HL-60/S4 treated with phorbol 12-myristate 13-acetate at 8.2 ng/mL for 4 days and 3 days (cell line): ENCODE data around the gene MCEE.
"Not testable (repeated sequence)": the region's sequence is repeated elsewhere in the genome, so short reads cannot be mapped to it uniquely, and the experiment has no call there.

Experiments used
- in situ Hi-C: fragments of 300-500 bp; cut with MboI; formaldehyde crosslinking; loops from 2 replicates; pipeline ENCODE4 v1.15.0; 2022; ENCODE audit warnings: low sequenced_read_pairs

Gene MCEE

DNA sequence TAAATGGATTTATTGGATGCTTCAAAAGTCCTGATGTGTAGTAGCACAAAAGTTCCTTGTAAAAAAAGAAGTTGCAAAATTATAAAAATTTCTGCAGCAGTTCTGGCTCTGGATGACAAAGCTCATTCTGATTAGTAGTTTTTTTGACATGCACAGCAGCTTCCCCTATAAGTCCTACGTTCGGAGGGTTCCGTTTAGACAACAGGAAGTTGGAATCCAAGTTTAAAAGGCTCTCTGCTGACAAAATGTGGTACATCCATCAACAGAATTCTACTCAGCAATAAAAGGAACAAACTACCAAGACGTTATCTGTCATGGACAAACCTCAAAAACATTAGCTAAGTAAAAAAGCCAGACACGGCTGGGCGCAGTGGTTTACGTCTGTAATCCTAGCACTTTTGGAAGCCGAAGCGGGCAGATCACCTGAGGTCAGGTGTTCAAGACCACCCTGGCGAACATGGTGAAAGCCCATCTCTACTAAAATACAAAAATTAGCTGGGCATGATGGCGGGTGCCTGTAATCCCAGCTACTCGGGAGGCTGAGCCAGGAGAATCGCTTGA is 46.2 kb downstream of the MCEE start:
- in situ Hi-C loops = not testable (repeated sequence)

DNA sequence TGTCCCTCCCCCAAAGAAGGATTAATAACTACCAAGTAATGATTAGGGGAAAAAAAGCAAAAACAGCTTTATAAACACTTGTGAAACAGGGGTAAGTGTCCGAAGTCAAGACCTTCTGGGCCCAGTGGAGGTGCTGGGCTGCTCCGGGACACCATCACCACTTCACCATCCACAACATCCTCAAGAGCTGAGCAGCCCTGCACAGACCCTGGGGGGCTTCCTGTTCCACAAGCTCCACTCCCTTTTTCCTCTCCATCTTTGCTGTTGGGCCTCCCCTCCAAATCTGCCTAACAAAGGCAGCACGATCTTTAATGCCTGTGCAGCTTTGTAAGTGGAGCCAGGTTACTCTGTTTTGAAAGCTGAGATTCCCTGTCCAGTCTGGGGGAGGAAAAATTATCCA is 46.7 kb downstream of the MCEE start:
- in situ Hi-C loops = not testable (repeated sequence)

DNA sequence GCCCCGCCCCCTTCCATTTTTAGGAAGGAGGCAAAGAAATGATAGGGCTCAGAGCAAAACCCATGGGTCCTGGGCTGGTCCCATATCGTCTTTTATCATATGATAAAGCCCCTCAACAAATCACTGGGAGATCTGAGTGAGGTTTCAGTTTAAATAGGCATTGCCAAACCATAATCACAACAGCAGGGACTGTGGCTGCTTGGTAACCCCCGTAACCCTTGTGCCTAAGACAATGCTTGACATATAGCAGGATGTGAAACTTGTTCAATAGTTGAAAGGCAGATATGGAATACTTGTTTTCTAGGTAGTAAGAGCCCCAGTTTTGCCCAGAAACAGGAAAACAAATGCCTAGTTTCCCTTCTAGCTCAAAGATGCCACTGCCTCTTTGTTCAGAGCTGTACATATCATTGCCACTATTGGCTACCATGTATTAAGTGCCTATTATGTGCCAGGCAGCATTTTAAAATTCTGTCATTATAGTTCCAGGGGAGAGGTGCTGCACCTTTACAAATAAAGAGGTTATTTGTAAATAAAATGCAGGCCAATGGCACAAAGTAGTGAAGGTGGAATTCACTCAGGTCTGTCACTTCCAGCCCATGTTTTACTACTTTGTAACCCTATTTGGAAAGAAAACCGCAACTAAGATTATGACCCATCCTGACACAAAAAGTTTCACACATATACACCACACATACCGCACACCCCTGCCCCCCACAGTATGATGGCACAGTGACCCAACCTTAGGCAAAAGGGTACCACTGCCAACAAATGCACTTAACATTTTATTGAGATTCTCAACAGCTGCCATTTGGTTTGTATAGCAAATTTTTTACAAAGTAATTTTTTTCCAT is 47.4 kb downstream of the MCEE start:
- in situ Hi-C loops = no loop called here

DNA sequence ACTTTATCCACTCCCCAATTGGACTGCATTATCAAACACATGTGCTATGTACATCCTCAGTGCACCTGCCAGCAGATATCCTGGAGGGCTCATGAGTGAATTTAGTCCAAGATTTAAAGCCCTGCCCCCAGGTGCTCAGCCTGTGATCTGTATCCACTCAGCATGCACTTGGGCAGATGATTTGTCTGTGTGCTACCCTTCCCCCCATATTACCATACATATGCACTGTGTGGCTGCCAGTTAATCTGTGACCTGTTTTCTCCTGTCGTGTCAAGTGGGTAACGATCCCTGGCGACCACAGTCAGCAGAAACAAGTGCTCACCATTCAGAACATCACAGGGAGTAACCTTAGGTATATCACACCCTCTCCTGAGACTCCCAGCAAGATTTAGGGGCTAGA is 51.4 kb downstream of the MCEE start:
- in situ Hi-C loops = no loop called here

DNA sequence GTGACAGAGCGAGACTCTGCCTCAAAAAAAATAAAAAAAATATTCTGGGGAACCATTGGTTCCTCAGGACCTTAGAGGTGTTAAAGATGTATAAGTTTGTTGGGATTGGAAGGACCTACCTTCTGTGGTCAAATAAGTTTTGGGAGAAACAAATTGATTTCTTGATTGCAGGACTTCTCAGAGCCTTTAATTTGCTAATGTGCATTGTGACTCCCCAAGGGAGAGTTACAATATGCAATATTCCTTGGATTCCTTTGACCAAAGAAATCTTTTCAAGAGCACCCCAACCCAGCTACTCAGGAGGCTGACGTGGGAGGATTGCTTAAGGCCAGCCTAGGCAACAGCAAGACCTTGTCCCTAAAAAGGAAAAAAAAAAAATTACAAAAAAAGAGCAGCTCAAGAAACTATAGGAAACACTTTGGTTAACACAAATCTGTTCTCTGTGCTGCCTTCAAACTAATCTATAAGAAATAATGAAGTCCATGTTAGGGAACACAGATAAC is 55.1 kb downstream of the MCEE start:
- in situ Hi-C loops = no loop called here

DNA sequence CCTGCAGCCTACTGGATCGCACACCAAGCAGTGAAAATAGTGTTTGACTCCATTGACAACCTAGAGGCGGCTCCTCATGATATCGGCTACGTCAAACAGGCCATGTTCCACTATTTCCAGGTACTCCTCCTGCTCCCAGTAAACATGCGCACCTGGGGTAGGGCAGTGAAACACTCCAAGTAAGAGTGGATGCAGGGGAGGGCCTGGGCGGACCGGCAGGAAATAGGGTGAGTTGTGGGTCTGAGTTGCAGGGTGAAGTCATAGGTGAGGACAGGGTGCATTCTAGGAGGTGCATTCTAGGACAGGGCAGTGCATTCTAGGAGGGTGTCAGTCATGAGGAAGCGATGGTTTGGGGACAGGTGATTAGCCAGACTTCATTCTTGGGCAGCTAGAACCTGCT is 56.6 kb downstream of the MCEE start:
- in situ Hi-C loops = no loop called here

DNA sequence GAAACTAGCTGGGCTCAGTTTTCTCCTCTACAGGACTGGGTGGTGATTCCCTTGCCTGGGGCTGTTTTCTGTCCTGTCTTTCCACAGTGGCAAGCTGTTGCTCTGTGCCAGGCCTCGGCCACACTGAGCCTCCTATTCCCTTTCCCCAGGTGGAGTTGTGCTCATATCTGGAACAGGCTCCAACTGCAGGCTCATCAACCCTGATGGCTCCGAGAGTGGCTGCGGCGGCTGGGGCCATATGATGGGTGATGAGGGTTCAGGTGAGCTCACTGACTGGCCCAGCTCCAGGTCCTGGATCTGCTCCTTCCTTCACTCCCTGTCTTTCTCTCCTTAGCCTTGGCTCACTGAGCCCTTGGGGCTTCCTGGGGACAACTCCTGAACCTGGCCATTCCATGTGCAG is 57.5 kb downstream of the MCEE start:
- in situ Hi-C loops = no loop called here

DNA sequence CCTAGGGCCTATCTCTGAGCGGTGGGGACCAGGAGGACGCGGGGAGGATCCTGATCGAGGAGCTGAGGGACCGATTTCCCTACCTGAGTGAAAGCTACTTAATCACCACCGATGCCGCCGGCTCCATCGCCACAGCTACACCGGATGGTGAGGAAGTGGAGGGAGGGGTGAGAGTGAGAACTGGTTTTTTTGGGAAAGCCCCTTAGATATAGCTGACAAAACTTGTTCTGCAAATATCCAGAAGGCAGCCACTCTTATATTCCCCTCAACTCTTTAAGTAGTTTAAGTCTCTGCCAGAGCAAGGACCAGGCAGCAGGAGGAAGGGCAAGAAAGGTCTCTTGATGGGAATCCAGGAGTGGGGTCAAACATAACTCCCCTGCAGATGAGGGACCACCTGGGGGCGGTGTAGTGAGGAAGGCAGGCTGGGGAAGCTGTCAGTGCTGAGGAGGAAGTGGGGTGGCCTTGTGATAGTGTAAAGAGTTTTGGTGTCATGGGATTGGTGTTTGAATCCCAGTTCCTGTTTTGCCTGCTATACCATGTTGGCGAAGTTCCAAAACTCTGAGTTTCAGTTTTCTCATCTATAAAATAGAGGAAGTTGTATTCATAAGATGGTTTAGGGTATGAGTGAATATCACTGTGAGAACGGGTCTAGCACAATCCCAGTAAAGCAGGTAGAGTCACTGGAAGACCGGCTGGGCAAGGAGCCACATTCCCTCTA is 58.2 kb downstream of the MCEE start:
- in situ Hi-C loops = no loop called here

DNA sequence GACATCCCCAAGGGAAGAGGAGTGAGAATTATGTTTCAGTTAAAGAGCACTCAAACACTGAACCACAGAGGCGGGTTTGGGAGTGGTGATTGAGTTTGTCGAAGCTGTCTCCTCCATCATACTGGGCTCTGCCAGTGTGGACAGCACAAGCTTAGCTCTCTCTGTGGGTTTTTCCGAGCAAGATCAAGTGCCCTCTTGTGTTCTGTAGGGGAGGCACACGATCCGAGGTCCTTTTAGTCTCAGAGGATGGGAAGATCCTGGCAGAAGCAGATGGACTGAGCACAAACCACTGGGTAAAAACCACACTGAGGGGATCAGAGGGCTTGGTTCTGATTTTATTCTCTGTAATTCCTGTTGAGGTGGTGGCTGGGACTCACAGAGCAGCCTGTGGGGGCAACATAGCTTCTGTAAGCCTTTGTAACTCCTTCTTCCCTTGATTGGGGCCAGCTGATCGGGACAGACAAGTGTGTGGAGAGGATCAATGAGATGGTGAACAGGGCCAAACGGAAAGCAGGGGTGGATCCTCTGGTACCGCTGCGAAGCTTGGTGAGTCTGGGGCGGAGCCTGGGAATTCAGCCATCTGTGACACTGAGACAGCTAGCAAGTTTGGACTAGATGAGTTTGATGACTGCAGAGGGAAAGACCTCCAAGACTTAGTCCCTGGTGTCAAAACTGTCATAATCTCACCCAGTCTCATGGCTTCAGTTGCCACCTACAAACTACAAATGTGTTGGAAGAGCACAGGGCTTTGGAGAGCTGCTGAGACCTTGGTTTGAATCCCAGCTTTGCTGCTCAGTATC is 59.5 kb downstream of the MCEE start:
- in situ Hi-C loops = no loop called here

DNA sequence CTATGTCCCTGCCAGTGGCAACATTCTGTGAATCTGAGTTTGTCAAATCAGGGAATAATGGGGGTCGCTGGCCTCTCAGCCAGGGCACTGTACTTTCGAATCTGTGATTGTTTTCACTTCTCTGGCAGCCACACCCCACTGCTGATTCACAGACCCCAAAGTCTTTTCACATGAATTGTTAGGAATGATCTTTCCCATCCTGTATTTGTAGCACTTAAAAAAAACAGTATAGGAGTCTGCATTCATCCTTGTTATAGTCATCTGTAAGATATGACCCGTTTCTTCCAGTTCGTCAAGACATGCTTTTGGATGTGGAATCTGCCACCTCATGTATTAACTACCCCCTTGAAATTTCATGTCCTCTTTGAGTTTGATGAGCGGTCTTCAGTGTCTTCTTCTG is 60.7 kb downstream of the MCEE start:
- in situ Hi-C loops = no loop called here

DNA sequence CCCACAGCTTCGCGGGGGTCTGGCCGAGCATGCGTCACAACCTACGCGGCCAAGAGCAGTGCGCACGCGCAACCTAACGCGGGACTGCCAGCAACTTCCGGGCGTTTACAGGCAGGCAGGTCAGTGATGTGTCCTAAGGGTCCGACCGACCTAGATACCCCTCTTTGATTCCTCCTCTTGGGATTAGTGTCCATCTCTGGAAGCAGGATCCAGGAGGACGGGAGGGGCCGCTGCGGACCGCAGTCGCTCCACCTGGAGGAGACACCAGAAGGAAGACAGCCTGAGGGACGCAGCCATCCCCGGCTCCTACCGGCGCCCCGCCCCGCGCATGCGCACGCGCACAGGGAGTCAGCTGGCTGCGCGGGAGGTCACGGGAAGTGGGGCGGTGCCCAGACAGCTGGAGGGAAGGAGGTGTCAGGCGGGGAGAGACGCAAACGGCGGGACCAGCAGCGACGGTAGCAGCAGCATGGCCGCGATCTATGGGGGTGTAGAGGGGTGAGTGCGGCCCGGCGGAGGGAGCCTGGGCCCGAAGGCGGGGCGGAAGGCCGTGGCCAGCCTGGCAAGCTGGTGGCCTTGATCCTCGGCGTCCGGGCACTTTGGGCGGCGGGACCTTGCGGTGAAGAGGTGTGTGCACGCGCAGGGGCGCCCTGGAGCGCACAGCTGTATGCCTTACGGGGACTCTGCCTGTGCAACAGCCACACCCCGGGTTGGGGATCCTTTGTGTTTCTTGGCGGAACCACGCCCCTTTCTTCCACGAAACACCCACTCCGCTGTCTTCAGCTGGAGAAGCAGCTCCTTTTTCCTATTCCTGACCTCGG is 61.6 kb downstream of the MCEE start, which contains the start of gene NAGK:
NAGK (plus strand) TSS at position 431 of the 818 bp plus-strand sequence; CDS start at position 467, 36 bp downstream.
- in situ Hi-C loops = no loop called here

DNA sequence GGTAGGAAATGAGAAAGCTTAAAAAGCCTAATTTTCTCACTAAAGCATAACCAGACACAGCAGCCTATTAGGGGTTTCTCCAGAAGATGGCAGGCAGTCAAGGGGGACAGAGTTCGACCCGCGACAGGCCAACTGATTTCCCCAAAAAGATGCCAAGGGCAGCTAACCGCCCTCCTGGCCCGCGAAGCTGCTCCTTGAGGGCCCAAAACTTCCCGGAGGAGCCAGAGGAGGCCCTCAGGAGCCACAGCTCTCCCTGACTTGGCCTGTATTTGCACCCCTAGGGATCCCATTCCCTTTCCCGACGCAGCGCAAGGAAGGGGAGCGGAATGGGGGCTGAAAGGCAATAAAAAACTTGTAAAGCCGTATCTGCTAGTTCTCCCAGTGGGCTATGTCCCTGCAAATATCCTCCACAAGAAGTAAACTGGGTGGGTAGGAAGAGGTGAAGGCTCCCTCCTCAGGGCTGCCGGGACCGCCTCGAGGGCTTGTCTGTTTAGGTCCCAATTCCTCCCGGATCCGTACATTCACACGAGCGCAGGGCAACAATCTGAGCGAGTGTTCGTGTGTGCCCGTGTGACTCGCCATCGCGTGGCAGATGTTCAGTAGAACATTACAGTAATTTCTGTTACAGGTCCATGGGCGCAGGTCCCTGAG is 62.3 kb downstream of the MCEE start:
- in situ Hi-C loops = no loop called here

DNA sequence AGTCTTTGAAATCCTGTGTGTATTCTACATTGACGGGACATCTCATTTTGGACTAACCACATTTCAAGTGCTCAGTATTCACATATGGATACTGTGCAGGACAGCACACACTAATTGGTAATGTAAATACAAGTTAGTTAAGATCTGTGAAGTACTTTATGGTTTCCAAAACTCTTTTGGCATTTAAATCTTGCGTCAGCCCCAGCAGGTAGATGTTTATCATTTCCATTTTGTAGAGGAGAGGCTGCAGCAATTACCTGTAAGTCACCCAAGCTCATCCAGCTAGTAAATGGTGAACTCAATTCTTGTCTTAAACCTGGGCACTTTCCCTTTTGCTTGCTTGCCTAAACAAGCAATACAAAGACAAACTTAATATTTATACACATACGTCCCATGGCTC is 63.2 kb downstream of the MCEE start:
- in situ Hi-C loops = no loop called here

DNA sequence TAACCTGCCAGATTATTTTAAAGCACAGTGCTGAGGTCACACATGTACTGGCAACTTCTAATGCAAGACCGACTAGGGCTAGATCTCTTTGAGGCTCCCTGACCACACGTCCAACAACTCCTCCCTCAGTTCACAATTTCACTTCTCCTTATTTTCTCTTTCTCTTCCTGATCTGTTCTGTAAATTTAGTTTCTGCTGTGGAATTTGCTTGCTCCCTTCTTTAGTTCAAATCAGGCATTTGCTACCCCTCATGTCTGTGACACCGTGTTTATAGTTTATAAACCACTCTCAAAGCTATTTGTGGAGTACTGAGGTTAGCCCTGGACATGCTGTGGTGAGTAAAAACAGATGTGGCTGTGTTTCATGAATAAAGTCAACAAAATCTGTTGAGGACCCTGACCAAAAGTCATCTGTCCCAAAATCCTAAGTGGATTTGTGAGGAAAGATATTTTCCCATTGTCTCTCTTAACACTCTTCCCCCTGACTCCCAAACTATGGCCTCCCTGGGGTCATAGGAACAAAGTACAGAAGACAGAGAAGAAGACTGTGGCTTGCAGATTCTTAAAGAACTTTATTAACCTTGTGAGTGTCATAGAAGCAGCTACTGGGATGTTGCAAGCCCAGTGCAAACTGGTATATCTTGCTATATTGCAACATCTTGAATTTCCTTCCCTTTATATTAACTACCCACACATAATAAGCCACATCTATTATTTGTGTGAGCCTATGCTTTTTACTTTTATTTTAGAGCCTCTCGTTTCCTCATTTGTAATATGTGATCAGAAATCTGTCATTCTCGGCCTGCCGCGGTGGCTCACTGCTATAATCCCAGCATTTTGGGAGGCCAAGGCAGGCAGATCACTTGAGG is 65.0 kb downstream of the MCEE start:
- in situ Hi-C loops = no loop called here

DNA sequence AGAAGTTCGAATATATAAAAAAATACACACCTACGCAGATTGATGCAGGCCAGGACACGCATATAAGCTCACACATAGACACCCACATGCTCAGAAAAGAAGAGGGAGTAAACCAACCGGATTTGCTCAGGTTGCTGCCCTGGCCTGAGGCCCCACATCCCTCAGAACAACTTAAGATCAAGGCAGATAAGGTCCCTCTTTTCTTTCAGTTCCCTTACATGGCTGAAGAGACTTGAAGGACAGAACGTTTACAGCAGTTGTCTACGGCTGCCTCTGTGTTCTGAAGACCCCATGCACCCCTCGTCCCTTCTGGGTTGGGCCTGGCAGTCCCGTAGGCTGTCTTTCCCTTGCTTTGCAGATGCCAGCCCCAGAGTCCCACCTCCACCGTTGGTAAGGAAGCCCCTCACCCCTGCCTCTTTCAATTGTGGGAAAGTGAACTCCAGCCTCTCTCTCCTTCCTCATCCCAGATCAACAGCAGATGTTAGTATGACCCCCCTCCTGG is 65.9 kb downstream of the MCEE start:
- in situ Hi-C loops = no loop called here

DNA sequence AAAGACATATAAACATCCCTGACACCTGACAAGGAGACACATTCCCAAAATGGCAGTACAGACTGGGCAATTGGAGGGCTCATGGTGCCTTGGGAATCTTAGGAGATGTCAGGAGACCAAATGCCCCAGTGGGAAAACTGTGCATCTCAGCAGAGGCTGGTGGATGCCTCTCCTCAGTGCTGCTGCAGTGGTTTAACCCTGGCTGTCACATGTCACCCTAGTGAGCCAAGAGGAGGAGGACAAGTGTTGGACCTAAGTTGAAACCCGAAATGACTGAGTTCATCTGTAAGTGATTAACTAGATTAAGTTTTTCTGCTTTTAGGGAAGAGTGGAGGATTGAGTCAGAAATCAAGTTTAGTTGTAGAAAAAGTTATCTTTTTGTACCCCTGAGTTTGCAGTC is 66.8 kb downstream of the MCEE start:
- in situ Hi-C loops = no loop called here

DNA sequence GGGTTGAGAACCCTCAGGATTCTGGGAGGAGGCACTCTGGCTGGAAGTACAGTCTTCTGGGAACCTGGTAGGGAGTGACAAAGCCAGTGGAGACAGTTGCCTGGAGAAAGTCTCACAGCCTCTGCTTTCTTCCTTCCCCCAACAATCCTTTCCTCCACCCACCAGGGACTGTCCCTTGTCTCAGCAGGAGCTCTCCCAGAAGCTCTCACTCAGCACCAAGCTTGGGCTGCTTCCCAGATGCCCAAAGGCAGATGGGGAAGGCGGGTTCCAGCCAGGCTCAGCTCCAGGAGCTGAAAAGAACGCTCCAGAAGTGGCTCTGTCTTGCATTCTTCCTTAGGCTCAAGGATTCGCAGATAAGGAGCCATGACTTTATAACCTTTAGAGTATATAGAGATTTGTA is 69.2 kb downstream of the MCEE start:
- in situ Hi-C loops = no loop called here

DNA sequence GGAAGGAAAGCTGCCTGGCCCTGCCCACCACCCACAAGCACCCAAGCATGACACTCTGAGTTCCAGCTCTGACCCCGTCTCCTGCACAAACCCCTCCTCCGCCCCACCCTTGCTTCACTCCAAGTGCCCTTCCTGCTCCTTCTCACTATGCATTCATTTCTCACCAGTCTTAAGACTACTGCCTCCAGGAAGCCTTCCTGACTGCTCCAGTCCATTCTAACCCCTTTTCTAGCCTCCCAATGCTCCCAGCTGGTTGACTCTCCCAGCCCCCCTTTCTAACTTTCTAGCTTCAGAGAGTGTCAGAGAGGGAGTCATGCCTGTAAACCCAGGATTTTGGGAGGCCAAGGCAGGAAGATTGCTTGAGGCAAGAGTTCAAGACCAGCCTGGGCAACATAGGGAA is 69.8 kb downstream of the MCEE start:
- in situ Hi-C loops = no loop called here
